Vagina (tissue), 2 donors: ENCODE data around the gene WDR70.

Experiments
- POLR2A ChIP-seq, 2 donors: fragments of 450-650 bp; IDR thresholded peaks; one replicate each; pipeline ENCODE4 v1.6.1; 2017; ENCODE audit warnings: antibody characterized with exemption in 2 of 2, mild to moderate bottlenecking in 2 of 2, moderate library complexity in 2 of 2
- POLR2AphosphoS5 ChIP-seq, 2 donors: sonication (generic); formaldehyde crosslinking; IDR thresholded peaks; one replicate each; pipeline ENCODE4 v1.9.0; 2017; ENCODE audit warnings: antibody characterized with exemption in 2 of 2, mild to moderate bottlenecking in 2 of 2, low read depth in 1 of 2; ENCODE audit not compliant: insufficient read depth in 1 of 2
- TF ChIP-seq, protein P1 (sequence below), 3 experiments: fragments of 450-650 bp in 2 of 3; fragments of 200-600 bp in 1 of 3; sonication (generic) in 1 of 3; IDR thresholded peaks; one replicate each; pipeline ENCODE4 v1.5.1; 2017 to 2019; ENCODE audit warnings: antibody characterized with exemption in 3 of 3, mild to moderate bottlenecking in 2 of 3, moderate library complexity in 2 of 3

DNA sequence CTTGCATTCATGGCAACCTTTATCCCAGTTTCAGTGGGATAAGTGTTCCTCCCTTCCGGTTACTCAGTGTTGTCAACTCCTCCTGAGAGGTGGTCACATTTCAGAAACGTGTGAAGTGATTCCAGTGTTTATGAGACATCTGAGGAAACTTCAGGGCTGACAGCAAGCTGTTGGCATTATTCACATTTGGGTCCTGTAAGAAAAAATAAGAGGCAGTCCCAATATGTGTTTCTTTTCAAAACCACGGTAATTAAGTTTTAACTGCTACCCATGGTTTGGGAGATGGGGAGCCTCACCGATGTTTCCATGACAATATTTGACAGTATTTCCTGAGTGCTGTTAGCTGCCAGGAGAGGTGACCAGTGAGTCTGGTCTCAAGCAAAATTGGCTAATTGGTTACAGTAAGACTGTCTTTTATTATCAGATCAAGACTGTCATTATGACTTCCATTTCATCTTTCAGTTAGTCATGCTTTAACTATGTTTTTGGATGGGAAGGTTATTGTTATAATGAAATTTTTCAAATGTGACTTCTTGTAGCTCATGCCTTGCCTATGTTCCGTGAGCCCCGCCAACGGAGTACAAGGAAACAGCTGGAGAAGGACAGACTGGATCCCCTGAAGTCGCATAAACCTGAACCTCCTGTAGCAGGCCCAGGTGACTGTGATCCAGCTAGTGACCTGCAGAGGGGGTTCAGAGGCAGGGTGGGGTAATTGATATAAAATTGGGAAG is 345.4 kb downstream of the WDR70 start:
- TF ChIP-seq, protein P1, sequence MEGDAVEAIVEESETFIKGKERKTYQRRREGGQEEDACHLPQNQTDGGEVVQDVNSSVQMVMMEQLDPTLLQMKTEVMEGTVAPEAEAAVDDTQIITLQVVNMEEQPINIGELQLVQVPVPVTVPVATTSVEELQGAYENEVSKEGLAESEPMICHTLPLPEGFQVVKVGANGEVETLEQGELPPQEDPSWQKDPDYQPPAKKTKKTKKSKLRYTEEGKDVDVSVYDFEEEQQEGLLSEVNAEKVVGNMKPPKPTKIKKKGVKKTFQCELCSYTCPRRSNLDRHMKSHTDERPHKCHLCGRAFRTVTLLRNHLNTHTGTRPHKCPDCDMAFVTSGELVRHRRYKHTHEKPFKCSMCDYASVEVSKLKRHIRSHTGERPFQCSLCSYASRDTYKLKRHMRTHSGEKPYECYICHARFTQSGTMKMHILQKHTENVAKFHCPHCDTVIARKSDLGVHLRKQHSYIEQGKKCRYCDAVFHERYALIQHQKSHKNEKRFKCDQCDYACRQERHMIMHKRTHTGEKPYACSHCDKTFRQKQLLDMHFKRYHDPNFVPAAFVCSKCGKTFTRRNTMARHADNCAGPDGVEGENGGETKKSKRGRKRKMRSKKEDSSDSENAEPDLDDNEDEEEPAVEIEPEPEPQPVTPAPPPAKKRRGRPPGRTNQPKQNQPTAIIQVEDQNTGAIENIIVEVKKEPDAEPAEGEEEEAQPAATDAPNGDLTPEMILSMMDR (IDR thresholded peaks at IDR 0.05): no peak
- TF ChIP-seq POLR2A (IDR thresholded peaks at IDR 0.05): no peak
- TF ChIP-seq POLR2AphosphoS5 (IDR thresholded peaks at IDR 0.05; ENCODE audit: insufficient read depth in 1 of 2, low read depth in 1 of 2): no peak
